Loucy (cell line): ENCODE data around the gene POLR2L.

ENCODE experiments used
- CTCF ChIP-seq: fragments of 200-600 bp; sonication (generic); conservative IDR thresholded peaks from 2 replicates; pipeline ENCODE4 v1.5.1; 2014; ENCODE audit warnings: mild to moderate bottlenecking, antibody characterized with exemption, low read length
- EZH2phosphoT487 ChIP-seq: fragments of 200-600 bp; IDR thresholded peaks from 2 replicates; pipeline ENCODE4 v1.6.1; 2018; ENCODE audit warnings: antibody characterized with exemption, mild to moderate bottlenecking, moderate library complexity, borderline replicate concordance

- no peak for TF ChIP-seq CTCF
- TF ChIP-seq EZH2phosphoT487 = no peak
These were observed 40.2 kb downstream of the POLR2L start for GRCh38 chr11:802018-802617.
